HG02571 (cell line): ENCODE results near the gene FZR1.
"Not testable (repeated sequence)": the region's sequence is repeated elsewhere in the genome, so short reads cannot be mapped to it uniquely, and the experiment has no call there.

Source experiments
- ATAC-seq: cut with Tn5 transposase; IDR thresholded peaks from one replicate; pipeline ENCODE4 v1.9.1; 2021; ENCODE audit warnings: mild to moderate bottlenecking, moderate library complexity; ENCODE audit not compliant: unreplicated experiment

FZR1 gene

DNA sequence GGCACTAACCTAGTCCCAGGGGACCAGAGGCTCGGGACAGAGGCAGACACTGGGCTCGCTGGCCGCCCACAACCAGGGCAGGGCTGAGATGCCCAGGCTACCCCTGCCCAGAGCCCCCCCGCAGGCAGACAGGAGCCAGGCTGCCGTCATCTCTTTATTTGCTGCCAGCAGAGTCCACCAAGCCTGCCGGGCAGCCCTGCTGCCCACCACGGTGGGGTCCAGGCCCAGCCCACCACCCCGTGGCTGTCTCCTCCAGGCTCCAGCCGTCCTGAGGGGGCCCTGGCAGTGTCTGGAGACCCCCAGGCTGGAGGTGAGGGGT is 37.9 kb downstream of the FZR1 start:
- ATAC-seq: no peak

DNA sequence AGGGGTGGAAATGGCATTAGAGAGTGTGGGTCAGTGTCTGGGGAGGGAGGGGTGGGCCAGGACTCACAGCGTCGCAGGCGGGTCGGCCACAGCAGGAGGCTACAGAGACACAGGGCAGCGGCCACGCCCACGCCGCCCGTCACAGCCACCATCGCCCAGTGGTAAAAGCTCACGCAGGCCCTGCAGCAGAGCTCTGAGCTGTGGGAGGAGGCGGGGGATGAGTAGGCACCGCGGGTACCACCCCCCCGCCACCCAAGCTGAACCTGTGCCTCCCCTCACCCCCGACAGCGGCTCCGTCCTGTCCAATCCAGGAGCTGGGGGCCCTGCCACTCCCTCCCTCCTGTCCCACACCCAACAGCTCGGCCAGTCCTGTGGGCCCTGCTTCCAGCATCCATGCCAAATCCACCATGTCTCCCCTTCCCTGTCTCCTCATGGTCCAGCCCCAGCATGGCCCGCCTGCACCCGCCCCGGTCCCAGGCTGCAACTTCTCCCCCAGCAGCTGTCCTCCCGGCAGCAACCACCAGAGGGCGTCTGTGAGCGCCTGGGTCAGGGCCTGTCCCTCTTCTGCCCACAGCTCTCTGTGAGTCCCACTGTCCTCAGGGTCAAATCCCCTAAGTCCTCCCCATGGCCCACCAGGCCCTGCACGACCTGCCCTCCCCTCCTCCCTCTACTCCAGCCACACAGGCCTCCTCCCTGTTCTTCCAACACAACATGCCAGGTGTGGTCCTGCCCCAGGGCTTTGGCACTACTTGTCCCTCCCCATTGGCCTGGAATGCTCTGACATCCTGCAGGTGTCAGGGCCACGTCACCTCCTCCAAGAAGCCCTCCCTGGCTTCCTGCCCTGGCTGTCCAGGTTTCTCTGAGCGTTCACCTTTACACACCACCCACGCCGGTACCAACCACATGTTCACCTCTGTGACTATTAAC is 38.9 kb downstream of the FZR1 start:
- no peak for ATAC-seq

DNA sequence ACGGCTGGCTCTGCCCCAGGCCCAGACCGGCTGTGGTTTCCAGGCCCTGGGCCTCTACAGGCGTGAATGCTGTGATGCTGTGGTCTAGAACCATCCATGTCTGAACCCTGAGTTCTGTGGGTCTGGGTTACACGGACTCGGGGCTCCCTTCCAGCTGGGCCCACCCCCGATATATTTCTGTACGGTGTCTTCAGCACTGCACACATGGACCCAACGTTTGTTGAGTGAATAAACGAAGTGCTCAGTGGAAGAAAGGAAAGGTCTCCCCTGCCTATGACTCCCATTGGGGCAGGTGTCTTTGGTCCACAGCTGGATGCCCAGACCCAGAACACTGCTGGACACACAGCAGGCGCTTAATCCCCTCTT is 39.5 kb downstream of the FZR1 start:
- no peak for ATAC-seq

DNA sequence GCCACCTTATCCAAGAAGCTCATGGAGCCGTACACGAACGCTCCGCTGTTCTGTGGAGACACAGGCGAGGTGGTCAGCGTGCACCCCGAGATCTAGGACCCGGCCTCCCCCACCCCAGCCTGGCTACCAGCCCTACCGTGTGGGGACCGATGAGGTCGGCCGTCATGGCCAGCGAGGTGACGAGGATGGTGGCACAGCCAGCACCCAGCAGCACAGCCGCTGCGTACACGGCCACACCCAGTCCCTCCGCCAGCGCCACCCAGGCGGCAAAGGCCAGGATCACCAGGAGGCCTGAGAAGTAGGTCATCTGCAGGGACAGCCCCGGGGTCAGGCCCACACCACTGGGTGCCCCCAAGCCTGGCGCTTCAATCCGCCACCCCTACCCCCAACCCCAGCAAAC is 40.0 kb downstream of the FZR1 start:
- no peak for ATAC-seq

DNA sequence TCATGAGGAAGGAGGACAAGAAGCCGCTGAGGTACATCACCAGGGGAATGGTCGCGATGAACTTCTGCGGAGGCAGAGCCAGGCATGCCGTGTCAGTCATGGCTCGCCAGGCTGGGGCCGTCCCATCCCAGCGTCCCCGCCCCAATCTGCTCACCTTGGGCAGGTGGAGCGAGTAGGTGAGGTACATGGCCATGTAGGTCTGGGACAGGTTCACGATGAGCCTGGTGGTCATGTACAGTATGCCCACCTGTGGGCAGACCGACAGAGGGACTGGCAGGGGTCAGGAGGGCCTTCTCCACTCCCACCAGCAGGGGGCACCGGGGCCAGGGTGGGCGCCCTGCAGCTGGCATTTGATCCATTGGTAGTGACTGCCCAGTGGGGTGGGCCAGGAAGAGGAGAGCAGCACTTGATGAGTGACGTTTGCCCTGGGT is 41.2 kb downstream of the FZR1 start:
- no peak for ATAC-seq

DNA sequence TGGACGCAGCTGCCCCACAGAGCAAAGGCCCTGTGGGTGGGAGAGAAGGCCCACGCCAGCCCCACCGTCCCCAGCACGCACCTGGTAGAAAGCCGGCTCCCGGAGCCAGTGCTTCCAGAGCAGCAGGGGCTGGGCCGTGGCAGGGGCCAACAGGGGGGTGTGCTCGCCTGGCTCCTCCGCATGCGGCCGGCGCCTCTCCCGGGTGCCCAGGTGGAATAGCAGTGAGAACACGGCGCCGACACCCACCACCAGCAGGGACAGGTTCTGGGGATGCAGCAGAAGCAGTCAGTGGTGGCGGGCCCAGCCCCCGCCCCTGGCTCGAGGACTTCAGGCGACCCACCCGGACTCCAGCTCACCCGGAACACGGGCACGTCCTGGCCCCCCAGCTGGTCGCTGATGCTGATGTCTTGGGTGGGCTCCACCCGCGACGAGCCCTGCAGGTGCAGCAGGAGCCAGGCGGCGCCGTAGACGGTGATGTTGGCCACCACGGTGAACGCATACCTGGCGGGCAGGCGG is 41.7 kb downstream of the FZR1 start:
- ATAC-seq: no peak

DNA sequence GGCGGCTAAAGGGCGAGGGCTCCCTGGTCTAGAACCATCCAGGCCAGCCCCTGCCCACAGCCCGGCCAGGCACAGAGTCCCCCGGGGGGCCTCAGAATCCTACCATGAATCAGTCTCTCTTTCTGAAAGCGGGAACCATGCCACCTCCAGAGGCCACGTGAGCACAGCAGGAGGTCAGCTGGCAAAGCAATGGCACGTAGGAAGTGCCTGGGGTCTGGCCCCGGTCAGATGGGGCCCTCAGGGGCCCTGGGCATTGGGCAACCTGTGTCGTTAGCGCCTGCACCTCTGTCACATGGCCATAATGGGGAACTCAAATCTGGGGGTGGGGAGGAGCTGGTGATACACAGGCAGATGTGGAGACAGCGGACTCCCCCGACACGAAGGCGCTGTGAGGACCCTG is 42.5 kb downstream of the FZR1 start:
- ATAC-seq: no peak

DNA sequence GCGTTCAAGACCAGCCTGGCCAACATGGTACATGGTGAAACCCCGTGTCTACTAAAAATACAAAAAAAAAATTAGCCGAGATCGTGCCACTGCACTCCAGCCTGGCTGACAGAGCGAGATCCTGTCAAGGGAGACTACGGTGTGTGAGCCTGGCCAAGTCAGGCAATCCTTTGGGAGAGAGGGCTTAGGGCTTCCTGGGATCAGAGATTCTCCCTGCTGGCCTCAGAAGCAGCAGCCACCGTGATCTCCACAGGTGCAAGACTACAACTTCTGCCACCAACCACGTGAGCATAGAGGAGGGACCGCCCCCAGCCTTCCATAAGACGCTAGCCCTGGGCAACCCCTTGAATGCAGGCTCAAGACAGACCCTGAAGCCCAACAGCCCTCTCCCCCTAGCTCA is 43.7 kb downstream of the FZR1 start:
- no peak for ATAC-seq

DNA sequence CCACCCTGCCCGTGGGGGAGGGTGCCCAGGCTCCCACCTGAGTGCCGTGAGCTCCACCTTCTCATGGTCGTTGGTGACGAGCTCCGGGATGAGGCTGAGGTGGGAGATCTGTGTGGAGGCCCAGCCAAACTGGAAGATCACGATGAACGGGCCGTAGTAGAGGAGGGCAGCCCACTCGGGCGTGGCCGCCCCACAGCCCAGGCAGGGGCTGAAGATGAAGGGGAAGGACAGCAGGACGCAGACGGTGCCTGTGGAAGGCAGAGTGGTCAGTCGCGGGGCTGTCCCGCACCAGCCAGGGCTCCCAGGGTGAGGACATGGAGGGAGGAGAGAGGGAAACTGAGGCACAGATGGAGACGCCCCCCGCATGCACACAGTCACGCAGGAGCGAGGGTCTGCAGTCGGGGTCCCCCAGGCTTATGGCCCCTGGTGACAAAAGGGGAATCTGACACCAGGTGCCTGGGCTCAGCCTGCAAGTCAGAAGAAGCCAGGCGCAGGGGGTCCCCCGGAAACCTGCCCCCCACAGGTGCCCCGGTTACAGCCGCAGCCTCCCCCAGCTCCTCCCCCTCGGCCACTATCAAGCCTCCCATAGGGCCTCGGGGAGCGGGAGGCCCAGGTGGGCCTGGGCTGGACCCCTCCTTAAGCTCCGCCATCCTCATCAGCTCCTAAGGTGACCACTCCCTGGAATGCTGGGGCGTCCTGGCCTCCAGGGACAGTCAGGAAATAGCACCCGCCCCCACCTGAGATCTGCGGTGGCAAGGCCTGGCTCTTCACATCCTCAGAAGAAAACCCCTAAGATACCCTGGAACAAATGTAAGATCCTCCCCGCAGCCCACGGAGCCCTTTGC is 45.1 kb downstream of the FZR1 start:
- ATAC-seq: no peak

DNA sequence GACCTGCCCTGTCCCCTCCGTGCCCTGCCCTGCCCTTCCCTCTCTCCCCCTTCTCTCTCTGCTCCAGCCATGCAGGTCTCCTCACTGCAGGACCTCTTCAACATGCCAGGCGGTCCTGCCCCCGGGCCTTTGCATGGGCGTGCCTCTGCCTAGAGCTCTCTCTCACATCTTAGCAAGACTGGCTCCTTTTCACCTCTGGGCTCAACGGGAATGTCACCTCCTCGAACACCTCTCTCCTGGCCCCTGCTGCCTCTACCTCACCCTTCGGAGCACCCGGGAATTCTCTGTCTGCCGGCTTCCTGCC is 45.6 kb downstream of the FZR1 start:
- ATAC-seq: no peak

DNA sequence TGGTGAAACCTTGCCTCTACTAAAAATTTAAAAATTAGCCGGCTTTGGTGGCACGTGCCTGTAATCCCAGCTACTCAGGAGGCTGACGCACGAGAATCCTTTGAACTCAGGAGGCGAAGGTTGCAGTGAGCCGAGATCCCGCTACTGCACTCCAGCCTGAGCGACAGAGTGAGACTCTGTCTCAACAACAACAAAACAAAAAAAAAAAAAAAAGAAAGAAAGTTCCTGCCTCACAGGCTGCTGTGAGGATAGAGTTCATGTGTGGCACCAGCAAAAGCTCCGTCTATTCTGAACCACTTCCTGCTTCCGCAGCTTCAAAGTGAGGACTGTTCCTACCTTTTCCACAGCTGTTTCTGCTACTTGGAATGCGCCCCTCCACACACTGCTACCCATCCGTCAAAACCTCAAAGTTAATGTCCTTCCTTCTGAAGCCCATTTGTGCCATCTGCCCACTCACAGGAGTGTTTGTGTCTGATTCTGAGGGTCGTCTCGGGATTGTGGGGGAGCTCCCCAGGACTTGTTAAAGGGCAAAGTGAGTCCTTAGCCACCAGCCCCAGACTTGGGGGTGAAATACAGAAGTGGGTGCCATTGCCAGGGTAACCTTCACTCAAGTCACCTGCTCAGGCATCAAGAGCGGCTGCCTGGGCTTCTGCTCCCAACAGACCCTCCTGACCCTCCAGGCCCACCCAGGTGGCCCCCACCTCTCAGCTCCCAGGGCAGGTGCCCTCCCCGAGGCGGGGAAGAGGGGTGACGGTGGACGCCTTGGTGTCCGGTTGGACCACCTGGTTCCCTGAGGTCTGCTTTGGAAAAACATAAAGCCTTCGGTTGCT is 48.4 kb downstream of the FZR1 start:
- no peak for ATAC-seq

DNA sequence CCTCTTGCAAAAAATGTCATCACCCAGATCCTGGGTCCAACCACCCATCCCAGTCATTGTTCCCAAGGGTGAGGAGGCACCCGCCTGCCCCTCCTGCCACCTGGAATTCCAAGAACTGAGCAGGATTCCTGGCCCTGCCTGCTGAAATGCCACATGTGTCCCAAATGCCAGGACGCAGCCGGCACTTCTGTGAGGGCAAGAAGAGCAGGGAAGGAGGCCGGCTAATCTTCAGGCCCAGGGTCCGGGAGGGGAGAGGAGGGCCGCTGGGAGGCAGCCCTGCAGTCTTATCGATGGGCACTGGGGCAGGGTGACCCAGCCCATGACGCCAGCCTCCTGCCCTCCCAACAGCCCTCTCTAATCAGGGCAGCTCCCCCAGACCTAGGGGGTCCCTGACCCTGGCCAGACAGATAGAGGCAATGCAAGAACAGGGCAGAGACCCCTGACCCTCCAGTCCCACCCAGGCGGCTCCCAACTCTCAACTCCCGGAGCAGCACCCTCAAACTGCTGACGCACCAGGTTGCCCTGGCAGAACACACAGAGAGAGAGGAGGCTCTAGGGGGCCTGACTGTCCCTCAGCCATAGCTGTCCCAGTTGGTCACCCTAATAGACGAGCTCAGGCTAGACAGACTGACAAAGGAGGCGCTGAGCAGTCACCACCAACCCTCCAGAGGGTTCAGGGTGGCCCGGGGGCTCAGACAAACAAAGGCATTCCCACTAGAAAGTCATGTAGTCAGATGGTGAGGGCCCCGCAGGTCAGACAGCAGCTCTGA is 49.7 kb downstream of the FZR1 start:
- ATAC-seq: no peak

DNA sequence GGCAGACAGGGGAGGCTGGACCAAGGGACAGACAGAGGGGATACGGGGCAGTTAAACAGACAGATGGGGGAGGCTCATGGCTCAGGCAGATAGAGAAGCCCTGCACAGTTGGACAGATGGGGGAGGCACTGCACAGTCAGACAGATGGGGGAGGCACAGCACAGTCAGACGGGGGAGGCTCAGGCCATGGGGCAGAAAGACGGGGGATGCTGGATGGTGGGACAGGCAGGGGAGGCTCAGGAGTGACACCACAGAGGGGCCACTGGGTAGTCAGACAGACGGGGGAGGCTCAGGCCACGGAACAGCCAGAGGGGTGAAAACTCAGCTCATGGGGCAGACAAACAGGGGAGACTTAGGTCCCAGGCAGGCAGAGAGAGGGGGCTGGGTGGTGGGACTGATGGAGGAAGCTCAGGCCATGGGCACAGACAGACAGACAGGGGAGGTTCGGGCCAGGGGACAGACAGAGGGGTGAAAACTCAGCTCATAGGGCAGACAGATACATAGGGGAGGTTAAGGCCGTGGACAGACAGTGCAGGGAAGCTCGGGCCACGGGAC is 50.4 kb downstream of the FZR1 start:
- ATAC-seq: no peak

DNA sequence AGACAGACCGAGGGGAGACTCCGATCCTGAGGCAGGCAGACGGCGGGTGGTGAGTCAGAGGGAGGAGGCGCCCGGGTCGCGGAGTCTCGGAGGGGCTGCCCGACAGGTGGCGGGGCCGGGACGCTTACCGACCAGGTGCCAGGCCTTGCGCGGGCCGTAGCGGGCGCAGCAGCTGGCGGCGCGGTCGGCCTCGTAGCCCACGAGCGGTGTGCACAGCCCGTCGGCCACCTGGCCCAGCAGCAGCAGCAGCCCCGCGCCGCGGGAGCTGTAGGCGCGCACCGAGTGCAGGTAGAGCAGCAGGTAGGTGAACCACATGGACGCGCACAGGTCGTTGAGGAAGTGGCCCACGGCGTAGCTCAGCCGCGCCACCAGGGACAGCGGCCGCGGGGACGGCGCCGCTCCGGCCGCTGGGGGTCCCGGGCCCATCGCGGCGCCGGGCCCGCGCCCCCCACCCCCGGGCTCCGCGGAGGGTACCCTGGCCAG is 50.9 kb downstream of the FZR1 start:
- ATAC-seq: peak; percentile 8

DNA sequence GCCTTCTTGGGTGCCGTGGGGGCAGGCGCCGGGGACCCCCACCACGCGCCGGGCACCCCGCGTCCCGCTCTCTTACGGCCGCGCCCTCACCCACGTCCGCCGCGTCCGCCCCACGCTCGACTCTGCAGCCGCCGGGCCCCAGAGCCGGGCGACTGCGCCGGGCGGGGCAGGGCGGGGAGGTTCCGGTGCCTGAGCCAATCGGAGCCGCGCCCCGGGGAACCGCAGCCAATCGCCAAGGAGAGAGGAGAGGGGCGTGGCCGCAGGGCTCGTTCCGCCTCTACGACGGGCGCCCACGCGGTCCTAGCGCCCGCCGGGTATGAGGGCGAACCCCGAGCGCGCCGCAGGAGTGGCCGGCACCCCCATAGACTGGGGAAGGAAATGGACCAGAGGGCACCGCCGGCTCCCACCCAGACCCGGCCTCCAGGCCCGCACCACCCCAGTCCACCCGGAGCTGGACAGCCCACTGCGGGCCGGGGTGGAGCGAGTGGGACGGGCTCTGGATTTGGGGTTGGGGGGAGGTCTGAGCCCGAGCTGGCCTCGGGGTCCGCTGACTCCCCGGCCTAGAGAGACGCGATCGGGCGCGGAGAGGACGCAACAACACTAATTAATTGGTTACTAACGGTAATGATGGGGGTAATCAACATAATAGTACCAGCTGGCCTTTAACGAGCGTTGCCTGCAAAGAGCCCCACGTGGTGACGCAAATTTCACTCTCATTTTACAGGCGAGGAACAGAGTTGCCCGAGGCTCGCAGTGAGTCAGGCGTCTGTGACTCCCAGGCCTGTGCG is 51.5 kb downstream of the FZR1 start, which contains the start of gene MFSD12:
Gene MFSD12, minus strand, starts transcription at position 126 of the 788 bp plus-strand sequence. CDS start 183 bp downstream, outside the sequence.
- ATAC-seq: peak; percentile 85

DNA sequence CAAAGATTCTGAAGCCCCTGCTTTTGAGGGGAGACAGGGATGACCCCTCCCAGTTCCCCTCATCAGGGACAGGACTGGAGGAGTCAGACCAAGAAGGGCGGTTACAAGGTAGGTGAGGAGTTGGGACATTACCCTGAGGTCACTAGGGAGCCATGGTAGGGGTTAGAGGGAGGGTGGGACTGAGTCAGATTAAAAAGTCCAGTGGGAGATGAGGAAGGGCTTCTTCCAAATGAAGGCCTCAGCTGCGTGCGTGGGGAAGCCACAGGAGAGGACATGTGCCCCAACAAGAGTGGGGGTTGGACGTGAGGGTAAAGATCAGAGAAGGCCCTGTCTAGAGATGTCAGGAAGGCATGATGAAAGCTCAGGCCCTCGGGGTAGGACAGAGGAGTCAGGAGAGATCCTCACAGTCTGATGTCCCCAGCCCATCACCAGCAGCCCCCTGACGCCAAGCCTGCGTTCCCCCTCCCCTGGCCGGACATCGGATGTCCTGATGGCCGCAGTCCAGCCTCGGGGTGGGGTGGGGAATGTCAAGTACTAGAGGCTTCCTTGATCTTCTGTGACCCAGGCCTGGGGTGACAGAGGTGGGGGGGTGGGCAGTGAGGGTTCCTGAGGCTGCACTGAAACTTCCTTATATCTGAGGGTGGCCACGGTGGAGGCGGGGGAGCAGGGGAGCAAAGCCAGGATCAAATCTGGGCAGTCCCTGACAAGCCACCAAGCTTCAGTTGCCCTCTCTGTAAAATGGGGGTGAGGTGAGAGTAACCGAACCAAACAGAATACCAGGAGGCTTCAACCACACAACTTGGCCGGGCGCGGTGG is 57.8 kb downstream of the FZR1 start:
- ATAC-seq: no peak

DNA sequence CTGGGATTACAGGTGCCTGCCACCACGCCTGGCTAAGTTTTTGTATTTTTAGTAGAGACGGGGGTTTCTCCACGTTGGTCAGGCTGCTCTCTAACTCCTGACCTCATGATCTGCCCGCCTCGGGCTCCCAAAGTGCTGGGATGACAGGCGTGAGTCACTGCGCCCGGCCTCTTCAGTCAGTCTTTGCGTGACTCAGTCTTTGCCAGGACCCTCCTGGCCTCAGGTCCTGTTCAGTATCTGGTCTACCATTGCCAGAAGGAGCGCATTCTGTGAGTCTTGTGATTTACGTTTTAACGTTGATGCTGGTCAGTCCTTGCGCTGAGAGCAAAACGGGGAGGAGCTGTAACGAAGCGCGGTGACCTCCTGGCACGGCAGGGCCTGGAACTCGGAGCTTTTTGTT is 59.0 kb downstream of the FZR1 start:
- ATAC-seq: no peak

DNA sequence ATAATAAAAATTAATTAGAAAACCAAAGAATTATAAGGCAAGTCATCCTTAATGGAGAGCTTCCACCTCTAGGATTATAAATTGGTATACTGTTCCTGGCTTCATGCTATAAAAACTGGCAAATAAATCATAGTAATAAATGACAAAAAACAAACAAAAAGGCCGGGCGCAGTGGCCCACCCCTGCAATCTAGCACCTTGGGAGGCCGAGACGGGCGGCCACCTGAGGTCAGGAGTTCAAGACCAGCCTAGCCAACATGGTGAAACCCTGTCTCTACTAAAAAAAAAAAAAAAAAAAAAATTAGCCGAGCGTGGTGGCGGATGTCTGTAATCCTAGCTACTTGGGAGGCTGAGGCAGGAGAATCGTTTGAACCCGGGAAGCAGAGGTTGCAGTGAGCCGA is 63.9 kb downstream of the FZR1 start:
- not testable (repeated sequence) for ATAC-seq
